ENCODE measurements around the gene KRT28. TPM values are rescaled to one million over a fixed set of nuclear protein-coding genes. Genes with fewer than 3 reads are reported as not detected.

The KRT28 gene
- total and polyA plus RNA-seq, 2 experiments from 2014 or later = not detected

- Histone ChIP-seq H3K9me3 (ENCODE audit: low read depth) (no peaks in the 10 kb centered on the region), H3K36me3 (no peaks in the 10 kb centered on the region), H3K27me3 (peaks cover 40% of the 10 kb centered on the region), H3K27ac (no peak within 1 kb of the TSS), H3K4me3 (no peak within 1 kb of the TSS), H3K4me1 (ENCODE audit: low read depth) (peaks cover 9% of the 10 kb centered on the region)
- TF ChIP-seq CTCF (IDR thresholded peaks at IDR 0.05; ENCODE audit: low read depth, low read length) = no peak
- DNase-seq (ENCODE audit: low read depth in 1 of 2, low spot score in 1 of 2) = no peak
These were observed 22.5 kb upstream of the KRT28 start, which contains the start of gene KRT10 for GRCh38 chr17:40822132-40822812. Gene KRT10 (minus strand): TSS chr17:40822614. CDS start chr17:40822585, 29 bp downstream.

GRCh38 chr17:40821536-40821935, 21.8 kb upstream of the KRT28 start:
- Histone ChIP-seq H3K36me3 (no peaks in the 10 kb centered on the region), H3K27me3 (peaks cover 37% of the 10 kb centered on the region), H3K27ac (no peak overlapping the region), H3K9me3 (ENCODE audit: low read depth) (no peaks in the 10 kb centered on the region), H3K4me3 (no peak overlapping the region), H3K4me1 (ENCODE audit: low read depth) (peaks cover 9% of the 10 kb centered on the region)
- no peak for TF ChIP-seq CTCF (IDR thresholded peaks at IDR 0.05; ENCODE audit: low read depth, low read length)
- no peak for DNase-seq (ENCODE audit: low read depth in 1 of 2, low spot score in 1 of 2)

GRCh38 chr17:40820228-40820838, 20.6 kb upstream of the KRT28 start:
- Histone ChIP-seq H3K27me3 (peaks cover 31% of the 10 kb centered on the region), H3K9me3 (ENCODE audit: low read depth) (no peaks in the 10 kb centered on the region), H3K4me3 (no peak overlapping the region), H3K27ac (no peak overlapping the region), H3K36me3 (no peaks in the 10 kb centered on the region), H3K4me1 (ENCODE audit: low read depth) (peaks cover 9% of the 10 kb centered on the region)
- DNase-seq (ENCODE audit: low read depth in 1 of 2, low spot score in 1 of 2) = no peak
- TF ChIP-seq CTCF (IDR thresholded peaks at IDR 0.05; ENCODE audit: low read depth, low read length) = no peak

GRCh38 chr17:40819528-40820125, 19.9 kb upstream of the KRT28 start:
- TF ChIP-seq CTCF (IDR thresholded peaks at IDR 0.05; ENCODE audit: low read depth, low read length) = no peak
- Histone ChIP-seq H3K27ac (no peak overlapping the region), H3K4me1 (ENCODE audit: low read depth) (peaks cover 9% of the 10 kb centered on the region), H3K36me3 (no peaks in the 10 kb centered on the region), H3K27me3 (peaks cover 31% of the 10 kb centered on the region), H3K4me3 (peak overlapping the region; percentile 95), H3K9me3 (ENCODE audit: low read depth) (no peaks in the 10 kb centered on the region)
- peak in 1 of 2 donors; percentile 27 for DNase-seq (ENCODE audit: low read depth in 1 of 2, low spot score in 1 of 2)

GRCh38 chr17:40818733-40819527, 19.2 kb upstream of the KRT28 start:
- peak overlapping the region; percentile 95 for H3K4me3 ChIP-seq
- no peaks in the 10 kb centered on the region for H3K9me3 ChIP-seq (ENCODE audit: low read depth)
- peak overlapping the region; percentile 80 for H3K27ac ChIP-seq
- DNase-seq (ENCODE audit: low read depth in 1 of 2, low spot score in 1 of 2) = peak; percentile 87 to 91
- no peaks in the 10 kb centered on the region for H3K36me3 ChIP-seq
- peaks cover 9% of the 10 kb centered on the region for H3K4me1 ChIP-seq (ENCODE audit: low read depth)
- peaks cover 33% of the 10 kb centered on the region for H3K27me3 ChIP-seq
- TF ChIP-seq CTCF (IDR thresholded peaks at IDR 0.05; ENCODE audit: low read depth, low read length) = no peak

Measured in cardiac muscle cell (in vitro differentiated cells and primary cell).